ENCODE data around the gene GMDS. TPM values are rescaled to one million over a fixed set of nuclear protein-coding genes. Genes with fewer than 3 reads are reported as not detected.

The GMDS gene
- total and polyA plus RNA-seq, 7 donors, result 2.8 to 6.6 (median 4.7) TPM

DNA sequence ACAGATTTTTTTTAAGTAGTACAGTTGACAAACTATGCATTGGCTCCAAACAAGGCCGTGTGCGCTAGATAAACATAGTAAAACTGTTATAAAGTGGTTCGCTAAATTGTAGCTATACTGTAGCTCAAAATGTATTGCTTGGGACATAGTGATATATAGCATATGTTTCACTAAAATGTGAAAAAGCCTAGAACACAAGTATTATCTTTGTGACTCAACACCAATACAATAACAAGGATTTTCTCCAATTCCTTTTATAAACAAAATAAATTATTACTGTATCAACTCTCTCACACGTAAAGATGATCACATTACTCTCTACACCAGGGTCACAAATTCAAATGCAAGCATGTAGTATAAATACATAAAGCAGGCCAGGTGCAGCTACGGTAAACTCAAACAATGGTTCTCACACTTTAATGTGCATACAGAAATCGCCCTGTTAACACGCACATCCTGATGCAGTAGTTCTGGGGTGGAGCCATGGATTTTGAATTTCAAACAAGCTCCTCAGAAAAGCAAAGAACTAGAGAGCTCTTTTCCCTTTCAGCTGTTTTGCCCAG, 214.6 kb downstream of the GMDS start:
- intact Hi-C loops (cut with DNase I), result no loop called here
- H3K4me1 ChIP-seq, result no peaks in the 10 kb centered on the region
- no peak overlapping the region for H3K4me3 ChIP-seq
- DNase-seq (no peak), ATAC-seq (no peak)
- no peaks in the 10 kb centered on the region for H3K9me3 ChIP-seq
- H3K27me3 ChIP-seq (ENCODE audit: insufficient read depth in 3 of 3, low read length in 2 of 3), result no peaks in the 10 kb centered on the region
- 87 to 92% (median 90%) methylated on average over 7 of the region's 7 CpGs for WGBS, 3 donors
- H3K27ac ChIP-seq, result no peak overlapping the region
- TF ChIP-seq, protein P1, sequence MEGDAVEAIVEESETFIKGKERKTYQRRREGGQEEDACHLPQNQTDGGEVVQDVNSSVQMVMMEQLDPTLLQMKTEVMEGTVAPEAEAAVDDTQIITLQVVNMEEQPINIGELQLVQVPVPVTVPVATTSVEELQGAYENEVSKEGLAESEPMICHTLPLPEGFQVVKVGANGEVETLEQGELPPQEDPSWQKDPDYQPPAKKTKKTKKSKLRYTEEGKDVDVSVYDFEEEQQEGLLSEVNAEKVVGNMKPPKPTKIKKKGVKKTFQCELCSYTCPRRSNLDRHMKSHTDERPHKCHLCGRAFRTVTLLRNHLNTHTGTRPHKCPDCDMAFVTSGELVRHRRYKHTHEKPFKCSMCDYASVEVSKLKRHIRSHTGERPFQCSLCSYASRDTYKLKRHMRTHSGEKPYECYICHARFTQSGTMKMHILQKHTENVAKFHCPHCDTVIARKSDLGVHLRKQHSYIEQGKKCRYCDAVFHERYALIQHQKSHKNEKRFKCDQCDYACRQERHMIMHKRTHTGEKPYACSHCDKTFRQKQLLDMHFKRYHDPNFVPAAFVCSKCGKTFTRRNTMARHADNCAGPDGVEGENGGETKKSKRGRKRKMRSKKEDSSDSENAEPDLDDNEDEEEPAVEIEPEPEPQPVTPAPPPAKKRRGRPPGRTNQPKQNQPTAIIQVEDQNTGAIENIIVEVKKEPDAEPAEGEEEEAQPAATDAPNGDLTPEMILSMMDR (IDR thresholded peaks at IDR 0.05), result no peak
- H3K36me3 ChIP-seq (ENCODE audit: insufficient read depth in 1 of 2, low read depth in 1 of 2), result no peaks in the 10 kb centered on the region

DNA sequence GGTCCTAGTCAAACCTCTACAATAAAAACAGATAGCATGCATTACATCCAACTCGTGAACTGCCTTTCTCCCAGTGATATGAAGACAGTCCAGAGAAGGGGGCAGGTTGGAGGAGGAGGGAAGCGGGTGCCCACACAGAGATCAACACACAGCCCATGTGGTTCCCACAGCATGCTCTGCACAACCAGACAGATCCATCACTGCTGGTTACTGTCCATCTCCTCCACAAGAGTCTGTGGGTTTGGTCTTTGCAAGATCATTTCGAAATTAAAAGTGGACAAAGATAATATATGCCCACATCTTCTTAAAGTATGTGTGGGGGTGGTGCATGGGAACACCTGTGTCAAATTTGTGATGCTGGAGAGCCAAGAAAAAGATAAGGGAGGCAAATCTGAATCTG, 215.5 kb downstream of the GMDS start:
- no peaks in the 10 kb centered on the region for H3K36me3 ChIP-seq (ENCODE audit: insufficient read depth in 1 of 2, low read depth in 1 of 2)

DNA sequence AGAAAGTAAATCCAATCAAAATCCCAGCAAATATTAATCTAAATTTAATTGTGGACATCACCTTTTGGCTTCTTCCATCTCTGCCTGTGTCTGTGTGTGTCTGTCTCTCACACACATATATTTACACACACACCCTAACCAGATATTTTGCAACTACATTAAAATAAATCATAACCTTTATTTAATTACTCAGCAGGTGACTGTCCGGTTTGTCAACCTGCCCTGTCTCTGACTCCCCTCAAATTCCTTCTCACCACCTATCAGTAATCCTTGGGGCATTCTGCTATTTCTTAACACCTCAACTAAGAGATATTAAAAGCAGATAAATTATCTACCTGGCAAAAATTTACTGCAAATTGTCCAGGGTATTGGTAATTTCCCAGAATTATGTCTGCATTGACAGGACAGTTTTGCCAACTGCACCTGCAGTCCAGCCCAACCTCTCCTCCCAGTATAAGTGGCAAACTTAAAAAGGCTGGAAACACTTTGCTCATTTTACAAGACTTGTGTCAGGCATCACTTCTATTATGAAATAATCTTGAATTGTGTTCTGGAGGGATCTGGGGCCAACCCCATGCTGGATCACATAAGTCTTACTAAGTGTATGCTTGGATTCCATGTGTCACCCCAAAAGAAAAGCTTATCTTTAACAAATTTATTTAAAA, 216.1 kb downstream of the GMDS start:
- Histone ChIP-seq H3K9me3 (no peaks in the 10 kb centered on the region), H3K4me3 (no peak overlapping the region), H3K36me3 (ENCODE audit: insufficient read depth in 1 of 2, low read depth in 1 of 2) (no peaks in the 10 kb centered on the region), H3K4me1 (no peaks in the 10 kb centered on the region), H3K27ac (no peak overlapping the region), H3K27me3 (ENCODE audit: insufficient read depth in 3 of 3, low read length in 2 of 3) (no peaks in the 10 kb centered on the region)
- TF ChIP-seq, protein P1 (IDR thresholded peaks at IDR 0.05), result no peak
- intact Hi-C loops (cut with DNase I), result no loop called here
- no peak for ATAC-seq
- WGBS, 3 donors, result 88 to 97% (median 93%) methylated on average over 1 of the region's 1 CpG
- DNase-seq, result no peak

More for the DNA sequence above, 215.5 kb downstream of the GMDS start:
- TF ChIP-seq, protein P1 (IDR thresholded peaks at IDR 0.05), result no peak
- WGBS, 3 donors, result 86 to 92% (median 92%) methylated on average over 3 of the region's 3 CpGs
- H3K27ac ChIP-seq, result no peak overlapping the region
- no peaks in the 10 kb centered on the region for H3K4me1 ChIP-seq
- no peak overlapping the region for H3K4me3 ChIP-seq
- intact Hi-C loops (cut with DNase I), result no loop called here
- H3K27me3 ChIP-seq (ENCODE audit: insufficient read depth in 3 of 3, low read length in 2 of 3), result no peaks in the 10 kb centered on the region
- no peak for ATAC-seq
- no peaks in the 10 kb centered on the region for H3K9me3 ChIP-seq
- DNase-seq, result no peak

DNA sequence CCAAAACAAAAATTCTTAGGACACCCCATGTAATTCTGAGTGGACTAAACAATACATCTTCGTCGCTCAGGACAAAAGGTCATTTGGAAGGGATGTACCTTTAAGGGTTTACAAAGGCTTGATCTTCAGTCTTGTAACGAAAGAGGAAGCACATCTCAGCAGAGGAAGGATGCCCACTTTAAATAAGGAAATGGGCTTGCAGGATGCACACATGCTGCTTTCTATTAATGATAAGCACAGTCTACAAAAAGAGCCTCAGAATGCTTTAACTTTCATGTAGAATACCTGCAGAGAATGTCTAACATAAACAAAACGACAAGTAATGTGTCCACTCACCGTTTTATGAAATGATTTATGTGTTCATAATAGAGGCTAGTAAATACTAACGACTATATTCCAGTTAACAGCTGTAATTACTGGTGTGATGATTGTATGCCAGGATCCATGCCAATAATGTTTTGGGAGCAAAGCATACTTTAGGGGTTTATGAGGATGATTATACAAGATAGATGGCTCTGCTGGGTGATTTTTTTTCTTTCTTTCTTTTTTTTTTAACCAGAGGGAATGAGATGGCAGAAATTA, 216.9 kb downstream of the GMDS start:
- no peak overlapping the region for H3K4me3 ChIP-seq
- intact Hi-C loops (cut with DNase I), result no loop called here
- H3K27ac ChIP-seq, result no peak overlapping the region
- H3K27me3 ChIP-seq (ENCODE audit: insufficient read depth in 3 of 3, low read length in 2 of 3), result no peaks in the 10 kb centered on the region
- H3K36me3 ChIP-seq (ENCODE audit: insufficient read depth in 1 of 2, low read depth in 1 of 2), result no peaks in the 10 kb centered on the region
- no peaks in the 10 kb centered on the region for H3K9me3 ChIP-seq
- TF ChIP-seq, protein P1 (IDR thresholded peaks at IDR 0.05), result no peak
- ATAC-seq (no peak), DNase-seq (no peak)
- H3K4me1 ChIP-seq, result no peaks in the 10 kb centered on the region
- WGBS, 3 donors, result 22 to 24% (median 23%) methylated on average over 6 of the region's 6 CpGs

Data from psoas muscle (tissue), 8 donors.